Muscle layer of colon (tissue), 2 donors: ENCODE measurements around the gene PIM1.

ENCODE experiments used
- H3K27ac ChIP-seq: one replicate; pipeline ENCODE4 v1.7.0; 2013; ENCODE audit warnings: low read depth, mild to moderate bottlenecking, low read length, moderate library complexity
- H3K27me3 ChIP-seq, 2 donors: one replicate each; pipeline ENCODE4 v1.7.0; 2013; ENCODE audit warnings: low read length in 2 of 2, mild to moderate bottlenecking in 2 of 2; ENCODE audit not compliant: insufficient read depth in 2 of 2, control insufficient read depth in 1 of 2
- H3K36me3 ChIP-seq: one replicate; pipeline ENCODE4 v1.7.0; 2013; ENCODE audit warnings: mild to moderate bottlenecking, low read length; ENCODE audit not compliant: insufficient read depth
- H3K4me1 ChIP-seq: one replicate; pipeline ENCODE4 v1.7.0; 2013; ENCODE audit warnings: mild to moderate bottlenecking, low read length; ENCODE audit not compliant: insufficient read depth
- H3K4me3 ChIP-seq, 2 donors: one replicate each; pipeline ENCODE4 v1.7.0; 2013; ENCODE audit warnings: low read length in 2 of 2, low read depth in 1 of 2, mild to moderate bottlenecking in 1 of 2, moderate library complexity in 1 of 2
- H3K9ac ChIP-seq: one replicate; pipeline ENCODE4 v1.7.0; 2013; ENCODE audit warnings: low read length
- H3K9me3 ChIP-seq: one replicate; pipeline ENCODE4 v1.7.0; 2013; ENCODE audit warnings: mild to moderate bottlenecking, low read length
- donor health status: abdominal sarcoma.
- donor health status: Adenocarcinoma of cecum.

PIM1 gene

GRCh38 chr6:37222992-37223391, 53.0 kb downstream of the PIM1 start:
- H3K4me3 ChIP-seq = peak overlapping the region in 1 of 2 donors; percentile 56
- no peak overlapping the region for H3K27ac ChIP-seq
- no peaks in the 10 kb centered on the region for H3K27me3 ChIP-seq
- no peaks in the 10 kb centered on the region for H3K36me3 ChIP-seq
- no peak overlapping the region for H3K9ac ChIP-seq
- H3K9me3 ChIP-seq = no peaks in the 10 kb centered on the region
- H3K4me1 ChIP-seq = peaks cover 3% of the 10 kb centered on the region
